ENCODE data around the gene CCBE1. TPM values are rescaled to one million over a fixed set of nuclear protein-coding genes. Genes with fewer than 3 reads are reported as not detected.
A peak's percentile ranks its signal among the peaks of the same experiment; 100 is the strongest.

The CCBE1 gene
- total RNA-seq, 1 experiment from 2014 or later: 28.9 TPM

GRCh38 chr18:59560556-59560955, 136.7 kb downstream of the CCBE1 start:
- Mint-ChIP-seq H3K9me3 (ENCODE audit: unreplicated experiment) (peaks cover 6% of the 10 kb centered on the region), H3K27me3 (ENCODE audit: insufficient read depth, unreplicated experiment) (no peaks in the 10 kb centered on the region), H3K4me1 (ENCODE audit: insufficient read depth, unreplicated experiment) (peaks cover 14% of the 10 kb centered on the region), H3K4me3 (ENCODE audit: unreplicated experiment) (no peak overlapping the region), H3K36me3 (ENCODE audit: insufficient read depth, unreplicated experiment) (no peaks in the 10 kb centered on the region), H3K27ac (ENCODE audit: low read depth, unreplicated experiment) (no peak overlapping the region)
- TF ChIP-seq CTCF (IDR thresholded peaks at IDR 0.05; ENCODE audit: unreplicated experiment): no peak
- CTCF ChIA-PET: interaction anchor here (0.6 to 1.6 kb wide), 2 partner anchors 71 to 425 kb away, joined by 4 to 6 read pairs; no protein-coding TSS in a partner anchor
- BruUV-seq (replicated peaks): no TSS peak
- no peak for DNase-seq (ENCODE audit: unreplicated experiment)
- intact Hi-C loops (cut with micrococcal nuclease): no loop called here
- POLR2A ChIA-PET: no interaction called here

GRCh38 chr18:59559528-59559927, 137.7 kb downstream of the CCBE1 start:
- Mint-ChIP-seq H3K36me3 (ENCODE audit: insufficient read depth, unreplicated experiment) (no peaks in the 10 kb centered on the region), H3K4me3 (ENCODE audit: unreplicated experiment) (no peak overlapping the region), H3K27ac (ENCODE audit: low read depth, unreplicated experiment) (no peak overlapping the region), H3K27me3 (ENCODE audit: insufficient read depth, unreplicated experiment) (no peaks in the 10 kb centered on the region), H3K9me3 (ENCODE audit: unreplicated experiment) (peaks cover 6% of the 10 kb centered on the region), H3K4me1 (ENCODE audit: insufficient read depth, unreplicated experiment) (peaks cover 14% of the 10 kb centered on the region)
- no peak for DNase-seq (ENCODE audit: unreplicated experiment)
- no TSS peak for BruUV-seq (replicated peaks)
- ChIA-PET POLR2A (no interaction called here), CTCF (interaction anchor here (0.6 to 1.6 kb wide), 2 partner anchors 72 to 531 kb away, joined by 3 to 6 read pairs; no protein-coding TSS in a partner anchor)
- intact Hi-C loops (cut with micrococcal nuclease): no loop called here
- TF ChIP-seq CTCF (IDR thresholded peaks at IDR 0.05; ENCODE audit: unreplicated experiment): no peak

- BruUV-seq (replicated peaks): no TSS peak
- no peak overlapping the region for H3K27ac Mint-ChIP-seq (ENCODE audit: low read depth, unreplicated experiment)
- H3K27me3 Mint-ChIP-seq (ENCODE audit: insufficient read depth, unreplicated experiment): no peaks in the 10 kb centered on the region
- ChIA-PET CTCF (interaction anchor here (0.6 to 1.3 kb wide), 3 partner anchors 34 to 268 kb away, joined by 3 read pairs; no protein-coding TSS in a partner anchor), POLR2A (interaction anchor here (0.5 to 1.9 kb wide), 8 partner anchors 9 to 267 kb away, joined by 3 to 6 read pairs (median 4); no protein-coding TSS in a partner anchor)
- DNase-seq (ENCODE audit: unreplicated experiment): peak; percentile 73
- peaks cover 14% of the 10 kb centered on the region for H3K4me1 Mint-ChIP-seq (ENCODE audit: insufficient read depth, unreplicated experiment)
- intact Hi-C loops (cut with micrococcal nuclease): no loop called here
- no peaks in the 10 kb centered on the region for H3K36me3 Mint-ChIP-seq (ENCODE audit: insufficient read depth, unreplicated experiment)
- peaks cover 6% of the 10 kb centered on the region for H3K9me3 Mint-ChIP-seq (ENCODE audit: unreplicated experiment)
- no peak overlapping the region for H3K4me3 Mint-ChIP-seq (ENCODE audit: unreplicated experiment)
- no peak for TF ChIP-seq CTCF (IDR thresholded peaks at IDR 0.05; ENCODE audit: unreplicated experiment)
These were observed 141.1 kb downstream of the CCBE1 start for GRCh38 chr18:59555995-59556659.

- DNase-seq (ENCODE audit: unreplicated experiment): no peak
- Mint-ChIP-seq H3K36me3 (ENCODE audit: insufficient read depth, unreplicated experiment) (no peaks in the 10 kb centered on the region), H3K4me3 (ENCODE audit: unreplicated experiment) (no peak overlapping the region), H3K27me3 (ENCODE audit: insufficient read depth, unreplicated experiment) (no peaks in the 10 kb centered on the region), H3K9me3 (ENCODE audit: unreplicated experiment) (peaks cover 6% of the 10 kb centered on the region), H3K4me1 (ENCODE audit: insufficient read depth, unreplicated experiment) (peaks cover 8% of the 10 kb centered on the region), H3K27ac (ENCODE audit: low read depth, unreplicated experiment) (no peak overlapping the region)
- no peak for TF ChIP-seq CTCF (IDR thresholded peaks at IDR 0.05; ENCODE audit: unreplicated experiment)
- BruUV-seq (replicated peaks): no TSS peak
- ChIA-PET POLR2A (interaction anchor here (0.6 kb wide), 1 partner anchor 81 kb away, joined by 3 read pairs; no protein-coding TSS in a partner anchor), CTCF (no interaction called here)
- intact Hi-C loops (cut with micrococcal nuclease): no loop called here
These were observed 142.4 kb downstream of the CCBE1 start for GRCh38 chr18:59554796-59555335.
